AG10803 (cell line): Measurements from ENCODE around the gene SMG7.

ENCODE experiments used
- DNase-seq: peaks from one replicate; pipeline ENCODE4 v3.0.0; 2010; ENCODE audit warnings: low read depth
- H3K4me3 ChIP-seq: 2 replicates; pipeline ENCODE4 v1.5.1; 2011; ENCODE audit warnings: mild to moderate bottlenecking, low read length, control low read depth
- CTCF ChIP-seq: conservative IDR thresholded peaks from 2 replicates; pipeline ENCODE4 v1.5.1; 2011; ENCODE audit warnings: mild to moderate bottlenecking, low read length, control low read depth, inconsistent platforms

Gene SMG7

GRCh38 chr1:183548116-183548515, 75.8 kb downstream of the SMG7 start:
- no peak overlapping the region for H3K4me3 ChIP-seq
- no peak for TF ChIP-seq CTCF
- DNase-seq = no peak

- DNase-seq = no peak
- no peak for TF ChIP-seq CTCF
- H3K4me3 ChIP-seq = no peak overlapping the region
Measured at GRCh38 chr1:183550915-183551314, 78.6 kb downstream of the SMG7 start.

GRCh38 chr1:183551924-183552323, 79.6 kb downstream of the SMG7 start:
- no peak for DNase-seq

GRCh38 chr1:183552441-183552840, 80.1 kb downstream of the SMG7 start:
- no peak for TF ChIP-seq CTCF
- H3K4me3 ChIP-seq = no peak overlapping the region
- no peak for DNase-seq

More at GRCh38 chr1:183551924-183552323, 79.6 kb downstream of the SMG7 start:
- H3K4me3 ChIP-seq = no peak overlapping the region
- TF ChIP-seq CTCF = no peak

GRCh38 chr1:183552891-183553290, 80.6 kb downstream of the SMG7 start:
- DNase-seq = no peak
- no peak for TF ChIP-seq CTCF
- H3K4me3 ChIP-seq = no peak overlapping the region

- no peak for TF ChIP-seq CTCF
- DNase-seq = no peak
- H3K4me3 ChIP-seq = no peak overlapping the region
Measured at GRCh38 chr1:183553331-183553730, 81.0 kb downstream of the SMG7 start.

- TF ChIP-seq CTCF = no peak
- H3K4me3 ChIP-seq = no peak overlapping the region
- no peak for DNase-seq
Measured at GRCh38 chr1:183553764-183554163, 81.5 kb downstream of the SMG7 start.
